Nephron (organoid): Measurements from ENCODE around the gene DNAI4.

Experiments used
- H3K27ac Mint-ChIP-seq, 3 experiments: 2 replicates each; pipeline ENCODE4 v1.8.0; 2020; ENCODE audit warnings: mixed read lengths in 3 of 3, mild to moderate bottlenecking in 2 of 3, moderate library complexity in 1 of 3
- H3K27me3 Mint-ChIP-seq: 2 replicates; pipeline ENCODE4 v1.8.0; 2021; ENCODE audit warnings: low read depth, mild to moderate bottlenecking, moderate library complexity, mixed read lengths
- H3K36me3 Mint-ChIP-seq: 2 replicates; pipeline ENCODE4 v1.8.0; 2020; ENCODE audit warnings: low read depth, mixed read lengths
- H3K4me1 Mint-ChIP-seq: 2 replicates; pipeline ENCODE4 v1.8.0; 2020; ENCODE audit warnings: mixed read lengths
- H3K4me3 Mint-ChIP-seq, 3 experiments: 2 replicates each; pipeline ENCODE4 v1.8.0; 2020; ENCODE audit warnings: mild to moderate bottlenecking in 3 of 3, mixed read lengths in 3 of 3, moderate library complexity in 2 of 3
- H3K9me3 Mint-ChIP-seq: 2 replicates; pipeline ENCODE4 v1.8.0; 2020; ENCODE audit warnings: mixed read lengths
- CTCF ChIP-seq, 3 experiments: fragments of 200-600 bp; sonication (generic); IDR thresholded peaks; one replicate each; pipeline ENCODE4 v1.5.0; 2021; ENCODE audit warnings: antibody characterized with exemption in 3 of 3; ENCODE audit not compliant: unreplicated experiment in 3 of 3

Gene DNAI4

DNA sequence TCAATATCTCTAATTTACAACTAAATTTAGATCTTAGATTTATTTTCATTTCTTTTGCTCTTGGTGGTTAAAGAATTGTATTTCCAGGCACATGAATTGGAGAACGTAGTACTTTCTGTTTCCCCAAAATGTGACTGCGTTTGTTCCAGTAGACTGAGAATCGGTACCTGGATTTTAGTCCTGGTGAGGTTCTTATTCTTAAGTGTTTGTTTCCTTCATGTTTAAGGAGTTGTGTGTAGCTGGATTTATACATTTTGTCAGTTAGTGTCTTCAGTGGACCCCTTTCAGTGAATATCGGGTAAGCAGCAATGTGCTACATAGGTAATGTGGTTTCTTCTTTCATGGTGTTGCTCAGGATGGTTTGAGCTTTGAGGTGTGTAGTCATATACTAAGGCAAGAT, 6.9 kb upstream of the DNAI4 start:
- peak overlapping the region; percentile 91 to 99 (median 92) for H3K4me3 Mint-ChIP-seq
- H3K27ac Mint-ChIP-seq, result peak overlapping the region; percentile 66 to 93 (median 91)
- H3K36me3 Mint-ChIP-seq, result no peaks in the 10 kb centered on the region
- no peaks in the 10 kb centered on the region for H3K9me3 Mint-ChIP-seq
- peaks cover 29% of the 10 kb centered on the region for H3K4me1 Mint-ChIP-seq
- no peak for TF ChIP-seq CTCF (IDR thresholded peaks at IDR 0.05; ENCODE audit: unreplicated experiment in 3 of 3)
- H3K27me3 Mint-ChIP-seq, result no peaks in the 10 kb centered on the region

DNA sequence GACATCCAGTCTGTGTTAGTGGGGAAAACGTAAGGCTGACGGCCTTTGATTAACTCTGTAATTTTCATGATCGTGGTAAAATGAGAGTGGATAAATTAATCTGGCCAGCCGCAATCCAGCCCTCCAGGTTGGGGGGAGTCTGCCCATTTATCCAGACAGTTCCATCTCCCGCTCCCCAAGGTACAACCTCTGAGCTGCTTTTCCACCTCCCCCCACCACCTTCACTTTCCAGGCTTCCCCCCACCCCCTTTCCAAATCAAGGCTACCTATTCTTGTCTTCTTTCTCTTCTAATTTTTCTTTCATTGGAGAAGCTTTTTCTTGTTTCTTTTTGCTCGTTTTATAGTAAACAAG, 6.1 kb upstream of the DNAI4 start:
- peak overlapping the region; percentile 91 to 93 (median 92) for H3K27ac Mint-ChIP-seq
- peak overlapping the region; percentile 91 to 99 (median 92) for H3K4me3 Mint-ChIP-seq
- H3K9me3 Mint-ChIP-seq, result no peaks in the 10 kb centered on the region
- no peaks in the 10 kb centered on the region for H3K27me3 Mint-ChIP-seq
- H3K36me3 Mint-ChIP-seq, result no peaks in the 10 kb centered on the region
- no peak for TF ChIP-seq CTCF (IDR thresholded peaks at IDR 0.05; ENCODE audit: unreplicated experiment in 3 of 3)
- H3K4me1 Mint-ChIP-seq, result peaks cover 35% of the 10 kb centered on the region

GRCh38 chr1:66929999-66930822, 5.6 kb upstream of the DNAI4 start:
- Mint-ChIP-seq H3K27ac (peak overlapping the region; percentile 91 to 93 (median 92)), H3K9me3 (no peaks in the 10 kb centered on the region), H3K4me1 (peaks cover 39% of the 10 kb centered on the region)

GRCh38 chr1:66929691-66929998, 5.0 kb upstream of the DNAI4 start:
- Mint-ChIP-seq H3K9me3 (no peaks in the 10 kb centered on the region), H3K4me1 (peaks cover 39% of the 10 kb centered on the region), H3K27ac (peak overlapping the region; percentile 68 to 93 (median 92)), H3K36me3 (no peaks in the 10 kb centered on the region), H3K27me3 (peaks cover 5% of the 10 kb centered on the region), H3K4me3 (peak overlapping the region; percentile 91 to 99 (median 92))
- no peak for TF ChIP-seq CTCF (IDR thresholded peaks at IDR 0.05; ENCODE audit: unreplicated experiment in 3 of 3)

More at GRCh38 chr1:66929999-66930822, 5.6 kb upstream of the DNAI4 start:
- peak; percentile 21 to 47 (median 26) for TF ChIP-seq CTCF (IDR thresholded peaks at IDR 0.05; ENCODE audit: unreplicated experiment in 3 of 3)
- Mint-ChIP-seq H3K27me3 (peaks cover 2% of the 10 kb centered on the region), H3K4me3 (peak overlapping the region; percentile 91 to 99 (median 92)), H3K36me3 (no peaks in the 10 kb centered on the region)

GRCh38 chr1:66929146-66929688, 4.6 kb upstream of the DNAI4 start:
- no peak for TF ChIP-seq CTCF (IDR thresholded peaks at IDR 0.05; ENCODE audit: unreplicated experiment in 3 of 3)
- no peaks in the 10 kb centered on the region for H3K36me3 Mint-ChIP-seq
- H3K27ac Mint-ChIP-seq, result peak overlapping the region; percentile 68 to 93 (median 92)
- H3K4me3 Mint-ChIP-seq, result peak overlapping the region; percentile 91 to 99 (median 92)
- H3K27me3 Mint-ChIP-seq, result peaks cover 5% of the 10 kb centered on the region
- peaks cover 39% of the 10 kb centered on the region for H3K4me1 Mint-ChIP-seq
- H3K9me3 Mint-ChIP-seq, result no peaks in the 10 kb centered on the region
